Parathyroid adenoma (tissue), 2 donors: ENCODE data around the gene NUP188.
A peak's percentile ranks its signal among the peaks of the same experiment; 100 is the strongest.

Source experiments
- H2AFZ ChIP-seq: fragments of 300-600 bp; sonication (generic); one replicate; pipeline ENCODE4 v1.7.0; 2017; ENCODE audit warnings: antibody characterized with exemption, mild to moderate bottlenecking
- H3K27ac ChIP-seq: fragments of 300-600 bp; sonication (generic); one replicate; pipeline ENCODE4 v1.7.0; 2017
- H3K27me3 ChIP-seq: fragments of 300-600 bp; sonication (generic); one replicate; pipeline ENCODE4 v1.7.0; 2017; ENCODE audit warnings: low read length; ENCODE audit not compliant: control insufficient read depth, insufficient read depth
- H3K36me3 ChIP-seq: fragments of 300-600 bp; sonication (generic); one replicate; pipeline ENCODE4 v1.7.0; 2017; ENCODE audit warnings: low read length; ENCODE audit not compliant: control insufficient read depth, insufficient read depth
- H3K4me1 ChIP-seq: fragments of 300-600 bp; sonication (generic); one replicate; pipeline ENCODE4 v1.7.0; 2017; ENCODE audit warnings: control low read depth
- H3K4me2 ChIP-seq: fragments of 300-600 bp; sonication (generic); one replicate; pipeline ENCODE4 v1.7.0; 2017; ENCODE audit warnings: low read length
- H3K4me3 ChIP-seq: fragments of 300-600 bp; sonication (generic); one replicate; pipeline ENCODE4 v1.7.0; 2017; ENCODE audit warnings: low read depth, low read length
- H3K79me2 ChIP-seq: fragments of 300-600 bp; sonication (generic); one replicate; pipeline ENCODE4 v1.7.0; 2017; ENCODE audit warnings: control low read depth
- H3K9ac ChIP-seq: fragments of 300-600 bp; sonication (generic); one replicate; pipeline ENCODE4 v1.7.0; 2017; ENCODE audit warnings: mild to moderate bottlenecking
- H3K9me3 ChIP-seq: fragments of 300-600 bp; sonication (generic); one replicate; pipeline ENCODE4 v1.7.0; 2017; ENCODE audit warnings: low read length; ENCODE audit not compliant: control insufficient read depth
- CTCF ChIP-seq: fragments of 300-600 bp; sonication (generic); IDR thresholded peaks from one replicate; pipeline ENCODE4 v1.7.0; 2017; ENCODE audit warnings: antibody characterized with exemption, mild to moderate bottlenecking
- donor health status: primary hyperparathyroidism.

Gene NUP188

GRCh38 chr9:128913048-128913900, 34.2 kb upstream of the NUP188 start:
- no peak for TF ChIP-seq CTCF
- Histone ChIP-seq H2AFZ (no peak overlapping the region), H3K79me2 (peaks cover 16% of the 10 kb centered on the region), H3K27ac (peak overlapping the region; percentile 36), H3K9me3 (no peaks in the 10 kb centered on the region), H3K36me3 (no peaks in the 10 kb centered on the region), H3K4me2 (no peak overlapping the region), H3K4me3 (no peak overlapping the region), H3K4me1 (no peaks in the 10 kb centered on the region), H3K9ac (no peak overlapping the region), H3K27me3 (no peaks in the 10 kb centered on the region)

GRCh38 chr9:128913995-128914772, 33.3 kb upstream of the NUP188 start:
- H3K4me2 ChIP-seq: no peak overlapping the region
- no peak for TF ChIP-seq CTCF
- no peak overlapping the region for H3K4me3 ChIP-seq
- no peaks in the 10 kb centered on the region for H3K9me3 ChIP-seq
- no peak overlapping the region for H2AFZ ChIP-seq
- H3K27me3 ChIP-seq: no peaks in the 10 kb centered on the region
- no peak overlapping the region for H3K9ac ChIP-seq
- H3K79me2 ChIP-seq: peaks cover 11% of the 10 kb centered on the region
- H3K36me3 ChIP-seq: no peaks in the 10 kb centered on the region
- no peaks in the 10 kb centered on the region for H3K4me1 ChIP-seq
- no peak overlapping the region for H3K27ac ChIP-seq

GRCh38 chr9:128916204-128916603, 31.3 kb upstream of the NUP188 start:
- Histone ChIP-seq H3K4me2 (no peak overlapping the region), H3K9ac (no peak overlapping the region), H3K27me3 (no peaks in the 10 kb centered on the region), H3K4me1 (no peaks in the 10 kb centered on the region), H3K4me3 (no peak overlapping the region), H3K36me3 (no peaks in the 10 kb centered on the region), H3K9me3 (no peaks in the 10 kb centered on the region), H2AFZ (no peak overlapping the region), H3K79me2 (no peaks in the 10 kb centered on the region), H3K27ac (peak overlapping the region; percentile 53)
- no peak for TF ChIP-seq CTCF

GRCh38 chr9:128916745-128917144, 30.8 kb upstream of the NUP188 start:
- Histone ChIP-seq H3K4me3 (no peak overlapping the region), H3K27ac (peak overlapping the region; percentile 53), H3K9ac (no peak overlapping the region), H3K4me1 (no peaks in the 10 kb centered on the region), H3K4me2 (no peak overlapping the region), H3K79me2 (no peaks in the 10 kb centered on the region), H3K27me3 (no peaks in the 10 kb centered on the region), H3K36me3 (no peaks in the 10 kb centered on the region), H3K9me3 (no peaks in the 10 kb centered on the region), H2AFZ (no peak overlapping the region)
- no peak for TF ChIP-seq CTCF
